ENCODE measurements around the gene PKD2L1. TPM values are rescaled to one million over a fixed set of nuclear protein-coding genes. Genes with fewer than 3 reads are reported as not detected.
A peak's percentile ranks its signal among the peaks of the same experiment; 100 is the strongest.

Gene PKD2L1
- total and polyA plus RNA-seq, 8 donors, result 0.11 to 0.54 TPM; not detected in 6

DNA sequence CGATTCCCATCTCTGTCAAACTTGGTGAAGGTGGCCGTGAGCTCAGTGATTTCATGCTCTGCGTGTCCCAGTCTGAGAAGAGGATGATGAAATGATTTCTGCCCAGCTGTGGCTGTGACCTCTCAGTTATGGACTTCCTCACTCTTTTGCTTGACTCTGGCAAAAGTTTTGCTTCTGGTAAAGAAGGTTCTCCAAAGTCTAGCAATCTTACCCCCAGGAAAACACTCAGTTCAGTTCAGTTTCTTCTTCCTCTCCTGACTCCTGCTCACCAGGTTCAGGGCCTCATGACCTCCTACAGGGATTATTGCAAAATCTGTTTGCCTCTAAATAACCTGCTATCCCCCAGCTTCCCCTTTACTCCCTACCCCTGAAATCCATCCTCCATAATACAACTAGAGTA, 38.7 kb downstream of the PKD2L1 start:
- no peaks in the 10 kb centered on the region for H3K36me3 ChIP-seq
- ATAC-seq (peak in 2 of 4 donors; percentile 6 to 11), DNase-seq (no peak), FAIRE-seq (no peak)
- H3K4me3 ChIP-seq, result no peak overlapping the region
- no peaks in the 10 kb centered on the region for H3K4me1 ChIP-seq
- no peaks in the 10 kb centered on the region for H3K9me3 ChIP-seq
- peak overlapping the region in 1 of 4 donors; percentile 36 for H3K27ac ChIP-seq
- WGBS, 2 donors, result 58 to 61% methylated on average over 3 of the region's 3 CpGs
- no peaks in the 10 kb centered on the region for H3K27me3 ChIP-seq
- TF ChIP-seq, protein P1, sequence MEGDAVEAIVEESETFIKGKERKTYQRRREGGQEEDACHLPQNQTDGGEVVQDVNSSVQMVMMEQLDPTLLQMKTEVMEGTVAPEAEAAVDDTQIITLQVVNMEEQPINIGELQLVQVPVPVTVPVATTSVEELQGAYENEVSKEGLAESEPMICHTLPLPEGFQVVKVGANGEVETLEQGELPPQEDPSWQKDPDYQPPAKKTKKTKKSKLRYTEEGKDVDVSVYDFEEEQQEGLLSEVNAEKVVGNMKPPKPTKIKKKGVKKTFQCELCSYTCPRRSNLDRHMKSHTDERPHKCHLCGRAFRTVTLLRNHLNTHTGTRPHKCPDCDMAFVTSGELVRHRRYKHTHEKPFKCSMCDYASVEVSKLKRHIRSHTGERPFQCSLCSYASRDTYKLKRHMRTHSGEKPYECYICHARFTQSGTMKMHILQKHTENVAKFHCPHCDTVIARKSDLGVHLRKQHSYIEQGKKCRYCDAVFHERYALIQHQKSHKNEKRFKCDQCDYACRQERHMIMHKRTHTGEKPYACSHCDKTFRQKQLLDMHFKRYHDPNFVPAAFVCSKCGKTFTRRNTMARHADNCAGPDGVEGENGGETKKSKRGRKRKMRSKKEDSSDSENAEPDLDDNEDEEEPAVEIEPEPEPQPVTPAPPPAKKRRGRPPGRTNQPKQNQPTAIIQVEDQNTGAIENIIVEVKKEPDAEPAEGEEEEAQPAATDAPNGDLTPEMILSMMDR (IDR thresholded peaks at IDR 0.05), result no peak
- intact Hi-C loops (cut with DNase I), result no loop called here

DNA sequence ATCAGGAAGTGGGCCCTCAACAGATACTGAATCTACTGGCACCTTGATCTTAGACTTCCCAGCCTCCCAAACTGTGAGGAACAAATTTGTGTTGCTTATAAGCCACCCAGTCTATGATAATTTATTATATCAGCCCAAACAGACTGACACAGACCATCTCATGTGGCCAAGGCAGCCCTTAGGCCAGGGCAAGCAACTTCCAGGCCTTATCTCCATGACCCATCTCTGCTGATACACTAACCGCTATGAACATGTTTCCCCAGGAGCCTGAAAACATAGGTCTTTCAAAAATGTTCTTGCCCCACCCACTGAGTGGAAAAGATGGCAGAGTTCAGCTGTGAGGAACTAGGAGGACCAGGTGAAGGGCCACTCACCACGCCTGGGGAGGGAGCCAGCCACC, 40.4 kb downstream of the PKD2L1 start:
- TF ChIP-seq, protein P1 (IDR thresholded peaks at IDR 0.05), result no peak

DNA sequence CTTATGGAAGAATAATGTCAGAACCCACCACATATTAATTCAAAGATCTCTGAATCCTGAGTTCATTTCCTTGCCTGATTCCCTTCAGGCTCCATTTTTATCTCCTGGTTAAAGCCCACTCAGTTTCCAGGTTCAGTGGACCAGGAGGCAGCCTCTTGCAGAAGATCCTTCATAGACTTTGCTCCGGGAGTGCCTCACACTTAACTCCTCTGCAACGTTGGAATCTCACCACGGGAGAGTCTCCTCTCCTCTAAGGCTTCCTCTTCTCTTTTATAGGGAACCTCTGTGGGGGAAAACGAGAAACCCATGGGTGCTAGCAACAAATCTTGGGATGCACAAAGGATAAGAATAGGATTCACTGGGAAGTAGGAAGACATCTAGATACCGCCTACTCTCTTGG, 41.8 kb downstream of the PKD2L1 start:
- no peaks in the 10 kb centered on the region for H3K36me3 ChIP-seq
- intact Hi-C loops (cut with DNase I), result no loop called here
- H3K9me3 ChIP-seq, result no peaks in the 10 kb centered on the region
- H3K4me3 ChIP-seq, result no peak overlapping the region
- no peak for ATAC-seq
- TF ChIP-seq, protein P1 (IDR thresholded peaks at IDR 0.05), result no peak
- no peak overlapping the region for H3K27ac ChIP-seq
- no peaks in the 10 kb centered on the region for H3K27me3 ChIP-seq
- no peak for DNase-seq
- no peak for FAIRE-seq
- peaks cover 0 to 10% (median 0%) of the 10 kb centered on the region in 3 donors for H3K4me1 ChIP-seq
- 61 to 69% methylated on average over 5 of the region's 5 CpGs for WGBS, 2 donors

More for the DNA sequence above, 40.4 kb downstream of the PKD2L1 start:
- WGBS, 2 donors, result 74 to 81% methylated on average over 2 of the region's 2 CpGs
- ATAC-seq (no peak), FAIRE-seq (no peak), DNase-seq (no peak)
- Histone ChIP-seq H3K36me3 (no peaks in the 10 kb centered on the region), H3K9me3 (no peaks in the 10 kb centered on the region), H3K4me1 (peaks cover 0 to 10% (median 0%) of the 10 kb centered on the region in 3 donors), H3K27me3 (no peaks in the 10 kb centered on the region), H3K27ac (no peak overlapping the region), H3K4me3 (no peak overlapping the region)
- intact Hi-C loops (cut with DNase I), result no loop called here

DNA sequence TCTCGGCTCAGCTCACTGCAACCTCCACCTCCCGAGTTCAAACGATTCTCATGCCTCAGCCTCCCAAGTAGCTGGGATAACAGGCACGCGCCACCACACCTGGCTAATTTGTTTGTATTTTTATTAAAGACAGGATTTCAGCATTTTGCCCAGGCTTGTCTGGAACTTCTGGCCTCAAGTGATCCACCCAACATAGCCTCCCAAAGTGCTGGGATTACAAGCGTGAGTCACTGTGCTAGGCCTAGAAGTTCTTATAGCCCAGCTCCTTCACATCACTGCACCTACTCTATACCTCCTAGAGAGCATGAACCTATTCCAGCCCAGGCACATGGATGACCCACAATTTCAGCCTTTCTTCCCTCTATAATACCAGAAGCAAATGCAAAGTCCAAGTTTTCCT, 42.3 kb downstream of the PKD2L1 start:
- FAIRE-seq, result no peak

More for the DNA sequence above, 42.3 kb downstream of the PKD2L1 start:
- Histone ChIP-seq H3K4me1 (peaks cover 0 to 10% (median 0%) of the 10 kb centered on the region in 3 donors), H3K27ac (no peak overlapping the region), H3K36me3 (no peaks in the 10 kb centered on the region), H3K9me3 (no peaks in the 10 kb centered on the region), H3K4me3 (no peak overlapping the region), H3K27me3 (no peaks in the 10 kb centered on the region)
- ATAC-seq (no peak), DNase-seq (no peak)
- 96 to 100% methylated on average over 6 of the region's 6 CpGs for WGBS, 2 donors
- intact Hi-C loops (cut with DNase I), result no loop called here
- TF ChIP-seq, protein P1 (IDR thresholded peaks at IDR 0.05), result no peak

Measured in pancreas (tissue), 10 donors.